Nephron (organoid): ENCODE results near the gene THOC6.

Source experiments
- H3K27ac Mint-ChIP-seq, 3 experiments: 2 replicates each; pipeline ENCODE4 v1.8.0; 2020; ENCODE audit warnings: mixed read lengths in 3 of 3, mild to moderate bottlenecking in 2 of 3, moderate library complexity in 1 of 3
- H3K27me3 Mint-ChIP-seq: 2 replicates; pipeline ENCODE4 v1.8.0; 2021; ENCODE audit warnings: low read depth, mild to moderate bottlenecking, moderate library complexity, mixed read lengths
- H3K36me3 Mint-ChIP-seq: 2 replicates; pipeline ENCODE4 v1.8.0; 2020; ENCODE audit warnings: low read depth, mixed read lengths
- H3K4me1 Mint-ChIP-seq: 2 replicates; pipeline ENCODE4 v1.8.0; 2020; ENCODE audit warnings: mixed read lengths
- H3K4me3 Mint-ChIP-seq, 3 experiments: 2 replicates each; pipeline ENCODE4 v1.8.0; 2020; ENCODE audit warnings: mild to moderate bottlenecking in 3 of 3, mixed read lengths in 3 of 3, moderate library complexity in 2 of 3
- H3K9me3 Mint-ChIP-seq: 2 replicates; pipeline ENCODE4 v1.8.0; 2020; ENCODE audit warnings: mixed read lengths
- TF ChIP-seq, protein P1 (sequence below), 3 experiments: fragments of 200-600 bp; sonication (generic); IDR thresholded peaks; one replicate each; pipeline ENCODE4 v1.5.0; 2021; ENCODE audit warnings: antibody characterized with exemption in 3 of 3; ENCODE audit not compliant: unreplicated experiment in 3 of 3

Gene THOC6

DNA sequence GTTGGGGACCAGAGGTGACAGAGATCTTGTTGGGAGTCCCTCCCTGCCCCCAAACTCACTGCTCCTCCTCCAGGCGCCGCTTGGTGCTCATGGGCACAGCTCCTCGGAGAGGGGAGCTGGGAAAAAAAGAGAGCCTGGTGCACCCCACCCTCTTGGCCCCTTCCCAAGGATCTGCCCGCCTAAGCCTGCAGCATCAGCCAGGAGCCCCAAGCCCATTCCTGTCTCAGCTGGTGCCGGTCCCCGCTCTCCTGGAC lies 493 bp upstream of the THOC6 start:
- TF ChIP-seq, protein P1, sequence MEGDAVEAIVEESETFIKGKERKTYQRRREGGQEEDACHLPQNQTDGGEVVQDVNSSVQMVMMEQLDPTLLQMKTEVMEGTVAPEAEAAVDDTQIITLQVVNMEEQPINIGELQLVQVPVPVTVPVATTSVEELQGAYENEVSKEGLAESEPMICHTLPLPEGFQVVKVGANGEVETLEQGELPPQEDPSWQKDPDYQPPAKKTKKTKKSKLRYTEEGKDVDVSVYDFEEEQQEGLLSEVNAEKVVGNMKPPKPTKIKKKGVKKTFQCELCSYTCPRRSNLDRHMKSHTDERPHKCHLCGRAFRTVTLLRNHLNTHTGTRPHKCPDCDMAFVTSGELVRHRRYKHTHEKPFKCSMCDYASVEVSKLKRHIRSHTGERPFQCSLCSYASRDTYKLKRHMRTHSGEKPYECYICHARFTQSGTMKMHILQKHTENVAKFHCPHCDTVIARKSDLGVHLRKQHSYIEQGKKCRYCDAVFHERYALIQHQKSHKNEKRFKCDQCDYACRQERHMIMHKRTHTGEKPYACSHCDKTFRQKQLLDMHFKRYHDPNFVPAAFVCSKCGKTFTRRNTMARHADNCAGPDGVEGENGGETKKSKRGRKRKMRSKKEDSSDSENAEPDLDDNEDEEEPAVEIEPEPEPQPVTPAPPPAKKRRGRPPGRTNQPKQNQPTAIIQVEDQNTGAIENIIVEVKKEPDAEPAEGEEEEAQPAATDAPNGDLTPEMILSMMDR (IDR thresholded peaks at IDR 0.05; ENCODE audit: unreplicated experiment in 3 of 3), result no peak
- peak overlapping the region; percentile 90 to 92 (median 92) for H3K4me3 Mint-ChIP-seq
- H3K9me3 Mint-ChIP-seq, result no peaks in the 10 kb centered on the region
- peaks cover 12% of the 10 kb centered on the region for H3K36me3 Mint-ChIP-seq
- H3K4me1 Mint-ChIP-seq, result peaks cover 33% of the 10 kb centered on the region
- peaks cover 22% of the 10 kb centered on the region for H3K27me3 Mint-ChIP-seq
- peak overlapping the region; percentile 85 to 96 (median 87) for H3K27ac Mint-ChIP-seq

DNA sequence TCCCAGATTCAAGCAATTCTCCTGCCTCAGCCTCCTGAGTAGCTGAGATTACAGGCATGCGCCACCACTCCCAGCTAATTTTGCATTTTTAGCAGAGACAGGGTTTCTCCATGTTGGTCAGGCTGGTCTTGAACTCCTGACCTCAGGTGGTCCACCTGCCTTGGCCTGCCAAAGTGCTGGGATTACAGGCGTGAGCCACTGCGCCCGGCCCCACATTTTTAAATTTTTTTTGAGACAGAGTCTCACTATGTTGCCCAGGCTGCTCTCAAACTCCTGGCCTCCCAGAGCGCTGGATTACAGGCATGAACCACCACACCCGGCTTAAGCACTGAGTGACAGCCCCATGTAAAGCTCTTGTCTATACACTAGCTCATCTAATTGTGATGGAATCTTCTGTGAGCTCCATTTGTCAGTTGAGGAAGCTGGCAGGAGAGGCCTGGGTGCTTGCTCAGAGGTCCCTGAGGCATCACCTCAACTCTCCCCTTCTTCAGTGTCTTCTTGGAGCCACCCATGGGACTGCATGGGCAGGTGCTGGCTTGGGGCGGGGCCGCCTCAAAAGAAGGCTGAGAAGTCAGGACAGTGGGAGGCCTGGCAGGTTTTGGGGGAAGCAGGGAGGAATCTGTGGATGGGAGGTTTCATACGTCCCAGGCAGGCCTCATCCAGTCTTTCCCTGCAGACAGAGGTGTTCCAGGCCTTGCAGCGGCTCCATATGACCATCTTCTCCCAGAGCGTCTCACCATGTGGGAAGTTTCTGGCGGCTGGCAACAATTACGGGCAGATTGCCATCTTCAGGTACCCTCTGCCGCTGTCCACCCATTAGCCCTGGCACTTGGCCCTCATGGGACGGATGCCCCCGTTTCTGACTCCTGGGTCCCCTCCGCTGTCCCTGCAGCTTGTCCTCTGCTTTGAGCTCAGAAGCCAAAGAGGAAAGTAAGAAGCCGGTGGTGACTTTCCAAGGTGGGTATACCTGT lies 1.5 kb downstream of the THOC6 start:
- H3K9me3 Mint-ChIP-seq, result no peaks in the 10 kb centered on the region
- TF ChIP-seq, protein P1 (IDR thresholded peaks at IDR 0.05; ENCODE audit: unreplicated experiment in 3 of 3), result no peak
- peaks cover 16% of the 10 kb centered on the region for H3K27me3 Mint-ChIP-seq
- peaks cover 12% of the 10 kb centered on the region for H3K36me3 Mint-ChIP-seq
- H3K27ac Mint-ChIP-seq, result no peak overlapping the region
- H3K4me1 Mint-ChIP-seq, result peaks cover 33% of the 10 kb centered on the region
- peak overlapping the region; percentile 60 to 73 (median 65) for H3K4me3 Mint-ChIP-seq

DNA sequence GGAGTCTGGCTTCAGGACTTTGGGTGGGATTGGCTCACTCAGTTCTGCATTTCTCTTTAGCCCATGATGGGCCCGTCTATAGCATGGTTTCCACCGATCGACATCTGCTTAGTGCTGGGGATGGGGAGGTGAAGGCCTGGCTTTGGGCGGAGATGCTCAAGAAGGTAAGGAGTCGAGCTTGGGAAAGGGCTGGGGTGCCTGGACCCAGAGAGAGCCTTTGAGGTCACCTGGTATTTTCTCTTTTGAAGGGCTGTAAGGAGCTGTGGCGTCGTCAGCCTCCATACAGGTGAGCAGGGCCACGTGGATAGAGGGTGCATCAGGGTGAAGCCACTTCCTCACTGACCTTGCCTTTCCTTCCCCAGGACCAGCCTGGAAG lies 2.2 kb downstream of the THOC6 start:
- Mint-ChIP-seq H3K9me3 (no peaks in the 10 kb centered on the region), H3K27ac (no peak overlapping the region), H3K36me3 (peaks cover 12% of the 10 kb centered on the region), H3K4me1 (peaks cover 33% of the 10 kb centered on the region), H3K4me3 (peak overlapping the region; percentile 40 to 73 (median 65)), H3K27me3 (peaks cover 18% of the 10 kb centered on the region)
- TF ChIP-seq, protein P1 (IDR thresholded peaks at IDR 0.05; ENCODE audit: unreplicated experiment in 3 of 3), result no peak

DNA sequence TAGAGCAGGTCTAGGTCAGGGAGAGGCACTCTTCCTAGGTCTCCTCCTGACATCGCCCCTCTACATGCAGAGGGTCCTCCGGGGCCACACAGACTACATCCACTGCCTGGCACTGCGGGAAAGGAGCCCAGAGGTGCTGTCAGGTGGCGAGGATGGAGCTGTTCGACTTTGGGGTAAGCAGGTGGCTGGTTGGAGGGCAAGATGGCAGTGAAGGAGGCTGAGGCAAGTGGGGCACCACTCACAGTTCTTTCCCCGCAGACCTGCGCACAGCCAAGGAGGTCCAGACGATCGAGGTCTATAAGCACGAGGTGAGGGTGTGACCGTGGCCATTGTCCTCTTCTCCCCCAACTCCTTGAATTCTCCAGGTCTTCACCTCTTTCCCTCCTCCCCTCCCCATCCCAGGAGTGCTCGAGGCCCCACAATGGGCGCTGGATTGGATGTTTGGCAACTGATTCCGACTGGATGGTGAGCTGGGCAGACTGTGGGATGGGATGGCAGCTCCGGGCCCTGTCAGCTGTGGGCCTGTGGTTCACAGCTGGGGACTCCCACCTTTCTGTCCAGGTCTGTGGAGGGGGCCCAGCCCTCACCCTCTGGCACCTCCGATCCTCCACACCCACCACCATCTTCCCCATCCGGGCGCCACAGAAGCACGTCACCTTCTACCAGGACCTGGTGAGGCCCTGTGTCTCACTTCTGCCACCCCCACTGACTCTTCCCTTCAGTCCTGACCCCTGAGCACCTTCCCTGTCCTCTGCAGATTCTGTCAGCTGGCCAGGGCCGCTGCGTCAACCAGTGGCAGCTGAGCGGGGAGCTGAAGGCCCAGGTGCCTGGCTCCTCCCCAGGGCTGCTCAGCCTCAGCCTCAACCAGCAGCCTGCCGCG lies 3.0 kb downstream of the THOC6 start:
- TF ChIP-seq, protein P1 (IDR thresholded peaks at IDR 0.05; ENCODE audit: unreplicated experiment in 3 of 3), result no peak
- Mint-ChIP-seq H3K27ac (no peak overlapping the region), H3K27me3 (peaks cover 19% of the 10 kb centered on the region), H3K9me3 (no peaks in the 10 kb centered on the region), H3K36me3 (peaks cover 12% of the 10 kb centered on the region), H3K4me1 (peaks cover 26% of the 10 kb centered on the region), H3K4me3 (peak overlapping the region in 2 of 3 experiments; percentile 71 to 73)

DNA sequence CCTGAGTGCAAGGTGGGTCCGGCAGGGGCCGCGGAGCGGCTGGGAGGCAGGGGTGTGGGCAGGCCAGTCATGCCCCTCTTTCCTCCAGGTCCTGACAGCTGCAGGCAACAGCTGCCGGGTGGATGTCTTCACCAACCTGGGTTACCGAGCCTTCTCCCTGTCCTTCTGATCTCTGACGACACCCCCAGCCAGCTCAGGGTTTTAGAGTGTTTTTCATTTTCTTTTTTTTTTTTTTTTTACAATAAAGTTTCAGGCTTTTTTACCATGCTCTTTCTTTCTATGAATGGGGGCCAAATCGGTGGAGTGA lies 3.6 kb downstream of the THOC6 start:
- Mint-ChIP-seq H3K27ac (no peak overlapping the region), H3K27me3 (peaks cover 25% of the 10 kb centered on the region), H3K4me3 (peak overlapping the region in 1 of 3 experiments; percentile 23), H3K4me1 (peaks cover 20% of the 10 kb centered on the region), H3K9me3 (no peaks in the 10 kb centered on the region), H3K36me3 (peaks cover 12% of the 10 kb centered on the region)
- TF ChIP-seq, protein P1 (IDR thresholded peaks at IDR 0.05; ENCODE audit: unreplicated experiment in 3 of 3), result no peak
